HEK293 (cell line): ENCODE data around the gene SSR1.
"Not testable (repeated sequence)": the region's sequence is repeated elsewhere in the genome, so short reads cannot be mapped to it uniquely, and the experiment has no call there.

Experiments
- CTCF ChIA-PET: fragments of 350-600 bp; formaldehyde crosslinking; extraction: SDS; loops from one replicate; lab custom pipeline; 2021; ENCODE audit warnings: antibody characterized with exemption; lab: Yijun Ruan, JAX
- POLR2A ChIA-PET: fragments of 300-600 bp; formaldehyde crosslinking; extraction: SDS; loops from one replicate; lab custom pipeline; 2020; ENCODE audit warnings: antibody characterized with exemption, inconsistent platforms; lab: Yijun Ruan, JAX
- H3K27ac ChIP-seq: fragments of 200-500 bp; sonication (Bioruptor generic); 2 replicates; pipeline ENCODE4 v1.5.1; 2014; ENCODE audit warnings: low read depth, low read length, control low read depth, inconsistent platforms; ENCODE audit errors: extremely low read depth
- H3K36me3 ChIP-seq, 2 experiments: fragments of 200-500 bp in 1 of 2; sonication (Bioruptor generic) in 1 of 2; 1 replicate in 1 of 2; 2 replicates in 1 of 2; pipeline ENCODE4 v1.5.1; 2014 to 2017; ENCODE audit warnings: inconsistent platforms in 2 of 2, low read length in 2 of 2; ENCODE audit not compliant: control insufficient read depth in 2 of 2, insufficient read depth in 1 of 2
- H3K4me1 ChIP-seq: fragments of 200-500 bp; sonication (Bioruptor generic); 2 replicates; pipeline ENCODE4 v1.5.1; 2014; ENCODE audit warnings: mild to moderate bottlenecking, low read length, inconsistent platforms; ENCODE audit not compliant: control insufficient read depth, insufficient read depth
- H3K4me3 ChIP-seq: 2 replicates; pipeline ENCODE4 v1.5.1; 2011; ENCODE audit warnings: low read depth, mild to moderate bottlenecking, control low read depth, low read length, moderate library complexity
- H3K9me3 ChIP-seq: fragments of 200-500 bp; sonication (Bioruptor generic); 2 replicates; pipeline ENCODE4 v1.5.1; 2014; ENCODE audit warnings: low read depth, low read length, inconsistent platforms; ENCODE audit not compliant: control insufficient read depth, insufficient read depth
- GLIS2 ChIP-seq: fragments of 450-650 bp; formaldehyde crosslinking; IDR thresholded peaks from 2 replicates; pipeline ENCODE4 v1.5.1; 2016; ENCODE audit warnings: missing biosample characterization, missing genetic modification characterization
- ZEB2 ChIP-seq: fragments of 450-650 bp; formaldehyde crosslinking; IDR thresholded peaks from 2 replicates; pipeline ENCODE4 v1.5.1; 2016; ENCODE audit warnings: missing biosample characterization, missing genetic modification characterization
- ZNF211 ChIP-seq: fragments of 450-650 bp; formaldehyde crosslinking; IDR thresholded peaks from 2 replicates; pipeline ENCODE4 v1.5.1; 2016; ENCODE audit warnings: low read depth, missing biosample characterization, missing genetic modification characterization
- ZNF214 ChIP-seq: fragments of 450-650 bp; formaldehyde crosslinking; IDR thresholded peaks from 2 replicates; pipeline ENCODE4 v1.5.1; 2017; ENCODE audit warnings: missing biosample characterization, mild to moderate bottlenecking, missing genetic modification characterization, borderline replicate concordance
- ZNF239 ChIP-seq: fragments of 450-650 bp; formaldehyde crosslinking; IDR thresholded peaks from 2 replicates; pipeline ENCODE4 v1.5.1; 2016; ENCODE audit warnings: missing biosample characterization, missing genetic modification characterization
- ZNF433 ChIP-seq: fragments of 450-650 bp; formaldehyde crosslinking; IDR thresholded peaks from 2 replicates; pipeline ENCODE4 v1.5.1; 2016; ENCODE audit warnings: missing biosample characterization, missing genetic modification characterization, low read depth
- ZNF624 ChIP-seq: fragments of 450-650 bp; formaldehyde crosslinking; IDR thresholded peaks from 2 replicates; pipeline ENCODE4 v1.5.1; 2017; ENCODE audit warnings: missing biosample characterization, missing genetic modification characterization
- ZNF701 ChIP-seq: fragments of 450-650 bp; formaldehyde crosslinking; IDR thresholded peaks from 2 replicates; pipeline ENCODE4 v1.5.1; 2016; ENCODE audit warnings: missing biosample characterization, missing genetic modification characterization
- ZNF747 ChIP-seq: fragments of 450-650 bp; formaldehyde crosslinking; IDR thresholded peaks from 2 replicates; pipeline ENCODE4 v1.5.1; 2016; ENCODE audit warnings: missing biosample characterization, missing genetic modification characterization
- ZNF785 ChIP-seq: fragments of 450-650 bp; formaldehyde crosslinking; IDR thresholded peaks from 2 replicates; pipeline ENCODE4 v1.5.1; 2016; ENCODE audit warnings: missing biosample characterization, missing genetic modification characterization
- ZNF830 ChIP-seq: fragments of 450-650 bp; IDR thresholded peaks from 2 replicates; pipeline ENCODE4 v1.5.0; 2018; ENCODE audit warnings: missing biosample characterization, missing genetic modification characterization, low read depth, mild to moderate bottlenecking, moderate library complexity
- ZNF843 ChIP-seq: fragments of 450-650 bp; formaldehyde crosslinking; IDR thresholded peaks from 2 replicates; pipeline ENCODE4 v1.5.1; 2016; ENCODE audit warnings: missing biosample characterization, missing genetic modification characterization
- TF ChIP-seq, protein P1 (sequence below): fragments of 450-650 bp; formaldehyde crosslinking; IDR thresholded peaks from 2 replicates; pipeline ENCODE4 v1.5.1; 2016; ENCODE audit warnings: missing biosample characterization, missing genetic modification characterization
- TF ChIP-seq, protein P2 (sequence below): sonication (generic); formaldehyde crosslinking; IDR thresholded peaks from 2 replicates; pipeline ENCODE4 v1.8.1; 2022; ENCODE audit warnings: mild to moderate bottlenecking, moderate library complexity, missing genetic modification reagents
- TF ChIP-seq, protein P3 (sequence below): fragments of 450-650 bp; IDR thresholded peaks from 2 replicates; pipeline ENCODE4 v1.5.1; 2018; ENCODE audit warnings: missing biosample characterization, missing genetic modification characterization
- TF ChIP-seq, protein P4 (sequence below): fragments of 450-650 bp; formaldehyde crosslinking; IDR thresholded peaks from 2 replicates; pipeline ENCODE4 v1.5.1; 2017; ENCODE audit warnings: missing biosample characterization, missing genetic modification characterization
- TF ChIP-seq, protein P5 (sequence below): fragments of 450-650 bp; formaldehyde crosslinking; IDR thresholded peaks from 2 replicates; pipeline ENCODE4; 2016; ENCODE audit warnings: missing biosample characterization, missing genetic modification characterization

SSR1 gene

DNA sequence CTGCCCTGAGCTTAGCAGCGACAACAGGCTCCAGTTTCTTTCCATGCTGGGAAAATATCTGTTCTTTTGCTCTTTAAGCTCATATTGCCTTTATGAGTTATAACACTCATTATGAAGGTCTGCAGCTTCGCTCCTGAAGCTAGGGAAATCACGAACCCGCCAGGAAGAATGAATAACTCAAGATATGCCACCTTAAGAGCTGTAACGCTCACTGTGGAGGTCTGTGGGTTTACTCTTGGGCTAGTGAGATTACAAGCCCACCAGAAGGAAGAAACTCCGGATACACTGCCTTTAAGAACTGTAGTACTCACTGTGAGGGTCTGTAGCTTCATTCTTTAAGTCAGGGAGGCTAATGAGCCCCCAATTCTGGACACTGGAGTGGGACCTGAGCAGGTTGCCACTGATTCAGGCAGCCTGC is 3.0 kb upstream of the SSR1 start:
- CTCF ChIA-PET: interaction anchor here (1.1 to 1.5 kb wide), 2 partner anchors 23 to 40 kb away, joined by 5 to 6 read pairs; no protein-coding TSS in a partner anchor
- POLR2A ChIA-PET: interaction anchor here (1.2 to 4.5 kb wide), 3 partner anchors 19 to 274 kb away, joined by 3 to 21 read pairs (median 4); partner anchors contain the start of genes CAGE1, RIOK1 and SNRNP48
- H3K4me1 ChIP-seq: peaks cover 5% of the 10 kb centered on the region; the same call in 1 of the 2 replicates
- no peaks in the 10 kb centered on the region for H3K36me3 ChIP-seq
- H3K9me3 ChIP-seq: no peaks in the 10 kb centered on the region
- no peak for TF ChIP-seq ZNF211 (tag by site-specific recombination)
- TF ChIP-seq, protein P1, sequence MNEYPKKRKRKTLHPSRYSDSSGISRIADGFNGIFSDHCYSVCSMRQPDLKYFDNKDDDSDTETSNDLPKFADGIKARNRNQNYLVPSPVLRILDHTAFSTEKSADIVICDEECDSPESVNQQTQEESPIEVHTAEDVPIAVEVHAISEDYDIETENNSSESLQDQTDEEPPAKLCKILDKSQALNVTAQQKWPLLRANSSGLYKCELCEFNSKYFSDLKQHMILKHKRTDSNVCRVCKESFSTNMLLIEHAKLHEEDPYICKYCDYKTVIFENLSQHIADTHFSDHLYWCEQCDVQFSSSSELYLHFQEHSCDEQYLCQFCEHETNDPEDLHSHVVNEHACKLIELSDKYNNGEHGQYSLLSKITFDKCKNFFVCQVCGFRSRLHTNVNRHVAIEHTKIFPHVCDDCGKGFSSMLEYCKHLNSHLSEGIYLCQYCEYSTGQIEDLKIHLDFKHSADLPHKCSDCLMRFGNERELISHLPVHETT (tag by site-specific recombination): no peak
- no peak for TF ChIP-seq GLIS2 (tag by site-specific recombination)
- no peak for TF ChIP-seq ZNF843 (tag by site-specific recombination)
- TF ChIP-seq ZNF830 (tag by site-specific recombination): no peak
- no peak for TF ChIP-seq ZNF701
- TF ChIP-seq ZEB2: no peak
- TF ChIP-seq, protein P2, sequence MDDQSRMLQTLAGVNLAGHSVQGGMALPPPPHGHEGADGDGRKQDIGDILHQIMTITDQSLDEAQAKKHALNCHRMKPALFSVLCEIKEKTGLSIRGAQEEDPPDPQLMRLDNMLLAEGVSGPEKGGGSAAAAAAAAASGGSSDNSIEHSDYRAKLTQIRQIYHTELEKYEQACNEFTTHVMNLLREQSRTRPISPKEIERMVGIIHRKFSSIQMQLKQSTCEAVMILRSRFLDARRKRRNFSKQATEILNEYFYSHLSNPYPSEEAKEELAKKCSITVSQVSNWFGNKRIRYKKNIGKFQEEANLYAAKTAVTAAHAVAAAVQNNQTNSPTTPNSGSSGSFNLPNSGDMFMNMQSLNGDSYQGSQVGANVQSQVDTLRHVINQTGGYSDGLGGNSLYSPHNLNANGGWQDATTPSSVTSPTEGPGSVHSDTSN (CRISPR knock-in tag): no peak
- TF ChIP-seq, protein P3, sequence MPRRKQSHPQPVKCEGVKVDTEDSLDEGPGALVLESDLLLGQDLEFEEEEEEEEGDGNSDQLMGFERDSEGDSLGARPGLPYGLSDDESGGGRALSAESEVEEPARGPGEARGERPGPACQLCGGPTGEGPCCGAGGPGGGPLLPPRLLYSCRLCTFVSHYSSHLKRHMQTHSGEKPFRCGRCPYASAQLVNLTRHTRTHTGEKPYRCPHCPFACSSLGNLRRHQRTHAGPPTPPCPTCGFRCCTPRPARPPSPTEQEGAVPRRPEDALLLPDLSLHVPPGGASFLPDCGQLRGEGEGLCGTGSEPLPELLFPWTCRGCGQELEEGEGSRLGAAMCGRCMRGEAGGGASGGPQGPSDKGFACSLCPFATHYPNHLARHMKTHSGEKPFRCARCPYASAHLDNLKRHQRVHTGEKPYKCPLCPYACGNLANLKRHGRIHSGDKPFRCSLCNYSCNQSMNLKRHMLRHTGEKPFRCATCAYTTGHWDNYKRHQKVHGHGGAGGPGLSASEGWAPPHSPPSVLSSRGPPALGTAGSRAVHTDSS (tag by site-specific recombination): no peak
- TF ChIP-seq ZNF747 (tag by site-specific recombination): no peak
- no peak for TF ChIP-seq ZNF785 (tag by site-specific recombination)
- TF ChIP-seq, protein P4, sequence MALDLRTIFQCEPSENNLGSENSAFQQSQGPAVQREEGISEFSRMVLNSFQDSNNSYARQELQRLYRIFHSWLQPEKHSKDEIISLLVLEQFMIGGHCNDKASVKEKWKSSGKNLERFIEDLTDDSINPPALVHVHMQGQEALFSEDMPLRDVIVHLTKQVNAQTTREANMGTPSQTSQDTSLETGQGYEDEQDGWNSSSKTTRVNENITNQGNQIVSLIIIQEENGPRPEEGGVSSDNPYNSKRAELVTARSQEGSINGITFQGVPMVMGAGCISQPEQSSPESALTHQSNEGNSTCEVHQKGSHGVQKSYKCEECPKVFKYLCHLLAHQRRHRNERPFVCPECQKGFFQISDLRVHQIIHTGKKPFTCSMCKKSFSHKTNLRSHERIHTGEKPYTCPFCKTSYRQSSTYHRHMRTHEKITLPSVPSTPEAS (tag by site-specific recombination): no peak
- TF ChIP-seq, all 188 proteins: peak for 0
- no peak overlapping the region for H3K27ac ChIP-seq
- H3K4me3 ChIP-seq: no peak overlapping the region

DNA sequence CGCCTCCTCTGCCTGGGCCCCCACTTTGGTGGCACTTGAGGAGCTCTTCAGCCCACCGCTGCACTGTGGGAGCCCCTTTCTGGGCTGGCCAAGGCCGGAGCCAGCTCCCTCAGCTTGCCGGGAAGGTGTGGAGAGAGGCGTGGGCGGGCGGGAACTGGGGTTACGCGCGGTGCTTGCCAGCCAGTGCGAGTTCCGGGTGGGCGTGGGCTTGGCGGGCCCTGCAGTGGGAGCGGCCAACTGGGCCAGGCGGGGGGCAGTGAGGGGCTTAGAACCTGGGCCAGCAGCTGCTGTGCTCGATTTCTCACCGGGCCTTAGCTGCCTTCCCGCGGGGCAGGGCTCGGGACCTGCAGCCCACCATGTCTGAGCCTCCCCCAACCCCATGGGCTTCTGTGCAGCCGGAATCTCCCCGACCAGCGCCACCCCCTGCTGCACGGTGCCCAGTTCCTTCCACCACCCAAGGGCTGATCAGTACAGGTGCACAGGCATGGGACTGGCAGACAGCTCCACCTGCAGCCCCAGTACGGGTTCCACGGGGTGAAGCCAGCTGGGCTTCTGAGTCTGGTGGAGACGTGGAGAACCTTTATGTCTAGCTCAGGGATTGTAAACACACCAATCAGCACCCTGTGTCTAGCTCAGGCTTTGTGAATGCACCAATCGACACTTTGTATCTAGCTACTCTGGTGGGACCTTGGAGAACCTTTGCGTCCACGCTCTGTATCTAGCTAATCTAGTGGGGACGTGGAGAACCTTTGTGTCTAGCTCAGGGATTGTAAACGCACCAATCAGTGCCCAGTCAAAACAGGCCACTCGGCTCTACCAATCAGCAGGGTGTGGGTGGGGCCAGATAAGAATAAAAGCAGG is 2.3 kb upstream of the SSR1 start:
- H3K9me3 ChIP-seq, H3K4me3 ChIP-seq, H3K4me1 ChIP-seq, H3K36me3 ChIP-seq, H3K27ac ChIP-seq: not testable (repeated sequence)
- CTCF ChIA-PET: interaction anchor here (0.6 to 1.5 kb wide), 5 partner anchors 24 to 811 kb away, joined by 3 to 6 read pairs (median 4); no protein-coding TSS in a partner anchor
- POLR2A ChIA-PET: interaction anchor here (1.2 to 4.5 kb wide), 4 partner anchors 10 to 274 kb away, joined by 3 to 21 read pairs (median 4); partner anchors contain the start of genes CAGE1, RIOK1 and SNRNP48

DNA sequence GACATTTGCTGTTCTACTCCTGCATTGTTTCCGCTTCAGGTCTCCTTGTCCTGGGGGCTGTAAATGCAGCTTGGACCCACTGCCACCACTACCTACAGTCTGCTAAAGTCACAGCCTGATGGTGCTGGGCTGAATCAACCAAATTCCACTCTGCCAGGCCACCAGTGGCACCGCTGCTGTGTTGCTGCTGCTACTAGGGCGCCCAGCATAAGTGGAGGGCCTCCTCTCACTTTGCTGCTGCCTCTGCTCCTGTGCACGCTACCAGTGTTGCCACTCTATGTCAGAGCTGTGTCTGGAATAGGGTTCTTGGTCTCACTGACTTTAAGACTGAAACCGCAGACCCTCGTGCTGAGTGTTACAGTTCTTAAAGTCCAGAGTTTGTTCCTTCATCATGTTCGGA is 1.4 kb upstream of the SSR1 start:
- TF ChIP-seq, protein P5, sequence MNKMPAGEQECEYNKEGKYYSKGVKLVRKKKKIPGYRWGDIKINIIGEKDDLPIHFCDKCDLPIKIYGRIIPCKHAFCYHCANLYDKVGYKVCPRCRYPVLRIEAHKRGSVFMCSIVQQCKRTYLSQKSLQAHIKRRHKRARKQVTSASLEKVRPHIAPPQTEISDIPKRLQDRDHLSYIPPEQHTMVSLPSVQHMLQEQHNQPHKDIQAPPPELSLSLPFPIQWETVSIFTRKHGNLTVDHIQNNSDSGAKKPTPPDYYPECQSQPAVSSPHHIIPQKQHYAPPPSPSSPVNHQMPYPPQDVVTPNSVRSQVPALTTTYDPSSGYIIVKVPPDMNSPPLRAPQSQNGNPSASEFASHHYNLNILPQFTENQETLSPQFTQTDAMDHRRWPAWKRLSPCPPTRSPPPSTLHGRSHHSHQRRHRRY (tag by site-specific recombination): no peak
- TF ChIP-seq ZNF433: no peak
- no peak for TF ChIP-seq ZNF624 (tag by site-specific recombination)
- no peak for TF ChIP-seq ZNF239
- no peak for TF ChIP-seq ZNF214 (tag by site-specific recombination)
- H3K9me3 ChIP-seq: no peaks in the 10 kb centered on the region
- H3K4me1 ChIP-seq: peaks cover 5% of the 10 kb centered on the region; the same call in 1 of the 2 replicates
- H3K4me3 ChIP-seq: no peak overlapping the region
- H3K27ac ChIP-seq: no peak overlapping the region
- CTCF ChIA-PET: interaction anchor here (0.6 to 1.7 kb wide), 4 partner anchors 25 to 810 kb away, joined by 3 to 8 read pairs (median 4); no protein-coding TSS in a partner anchor
- H3K36me3 ChIP-seq: peaks cover 12% of the 10 kb centered on the region in 2 experiments
- POLR2A ChIA-PET: interaction anchor here (0.8 to 4.5 kb wide), 4 partner anchors 10 to 275 kb away, joined by 3 to 21 read pairs (median 6); partner anchors contain the start of genes CAGE1, DSP, RIOK1 and SNRNP48
